ENCODE results near the gene BLOC1S5.

DNA sequence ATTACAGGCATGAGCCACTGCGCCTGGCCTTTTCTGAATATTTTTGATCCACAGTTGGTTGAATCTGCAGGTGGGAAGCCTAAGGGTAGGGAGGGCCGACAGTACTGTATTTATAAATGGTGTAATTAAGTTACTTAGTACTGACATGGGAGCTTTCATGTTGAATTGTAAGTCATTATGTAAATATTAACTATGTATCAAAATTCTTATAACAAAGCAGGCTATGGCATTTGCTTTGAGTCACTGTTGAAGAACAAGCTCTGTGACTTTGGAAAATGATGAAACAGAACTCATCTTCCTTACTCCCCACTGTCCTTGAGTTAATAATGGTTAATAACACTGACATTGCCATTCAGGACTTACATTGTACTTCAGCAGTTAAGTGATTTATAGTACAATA, 90.6 kb downstream of the BLOC1S5 start:
- TF ChIP-seq EZH2phosphoT487 (IDR thresholded peaks at IDR 0.05; ENCODE audit: insufficient read depth, low read depth): no peak
- TF ChIP-seq EZH2 (IDR thresholded peaks at IDR 0.05; ENCODE audit: insufficient read depth, poor library complexity, severe bottlenecking): no peak
